ENCODE results near the gene DNAH2. TPM values are rescaled to one million over a fixed set of nuclear protein-coding genes. Genes with fewer than 3 reads are reported as not detected.
A peak's percentile ranks its signal among the peaks of the same experiment; 100 is the strongest.

Gene DNAH2
- total and polyA plus RNA-seq, 2 of the 13 experiments (the other 11 are each of a cell fraction or from before 2014, with no cell fraction given) = not detected

DNA sequence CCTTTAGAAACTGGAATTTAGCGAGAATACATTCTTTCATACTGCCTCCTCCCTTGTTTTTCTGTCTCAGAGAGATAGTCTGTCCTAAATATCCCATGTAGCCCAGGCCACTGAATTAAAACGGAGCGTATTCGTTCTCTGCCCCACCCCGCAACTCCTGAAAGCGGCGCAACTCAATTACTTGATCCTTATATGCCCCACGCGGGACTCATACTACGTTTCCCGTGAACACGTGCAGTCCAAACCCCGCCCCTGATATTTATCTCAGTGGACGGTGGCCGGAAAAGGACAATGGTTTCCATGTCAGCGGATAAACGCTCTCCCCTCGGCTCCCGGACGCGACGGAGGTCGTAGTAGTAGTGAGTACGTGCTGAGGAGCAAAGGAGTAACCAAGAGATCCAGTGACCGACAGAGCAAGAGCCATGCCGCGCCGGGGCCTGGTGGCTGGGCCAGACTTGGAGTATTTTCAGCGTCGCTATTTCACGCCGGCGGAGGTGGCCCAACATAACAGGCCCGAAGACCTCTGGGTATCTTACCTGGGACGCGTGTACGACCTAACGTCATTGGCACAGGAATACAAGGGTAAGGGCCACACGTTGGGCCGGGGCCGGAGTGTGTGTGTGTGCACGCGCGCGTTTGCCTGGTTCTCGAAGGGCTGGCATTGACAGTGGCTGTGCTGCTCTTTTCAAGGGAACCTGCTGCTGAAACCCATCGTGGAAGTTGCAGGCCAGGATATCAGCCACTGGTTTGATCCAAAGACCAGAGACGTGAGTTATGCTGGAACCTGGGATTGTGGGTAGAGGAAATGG is 140.4 kb downstream of the DNAH2 start, which contains the start of gene CYB5D1 (continued):
- TF ChIP-seq, protein P1, sequence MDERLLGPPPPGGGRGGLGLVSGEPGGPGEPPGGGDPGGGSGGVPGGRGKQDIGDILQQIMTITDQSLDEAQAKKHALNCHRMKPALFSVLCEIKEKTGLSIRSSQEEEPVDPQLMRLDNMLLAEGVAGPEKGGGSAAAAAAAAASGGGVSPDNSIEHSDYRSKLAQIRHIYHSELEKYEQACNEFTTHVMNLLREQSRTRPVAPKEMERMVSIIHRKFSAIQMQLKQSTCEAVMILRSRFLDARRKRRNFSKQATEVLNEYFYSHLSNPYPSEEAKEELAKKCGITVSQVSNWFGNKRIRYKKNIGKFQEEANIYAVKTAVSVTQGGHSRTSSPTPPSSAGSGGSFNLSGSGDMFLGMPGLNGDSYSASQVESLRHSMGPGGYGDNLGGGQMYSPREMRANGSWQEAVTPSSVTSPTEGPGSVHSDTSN (CRISPR knock-in tag; IDR thresholded peaks at IDR 0.05) = no peak
- TF ChIP-seq, protein P2, sequence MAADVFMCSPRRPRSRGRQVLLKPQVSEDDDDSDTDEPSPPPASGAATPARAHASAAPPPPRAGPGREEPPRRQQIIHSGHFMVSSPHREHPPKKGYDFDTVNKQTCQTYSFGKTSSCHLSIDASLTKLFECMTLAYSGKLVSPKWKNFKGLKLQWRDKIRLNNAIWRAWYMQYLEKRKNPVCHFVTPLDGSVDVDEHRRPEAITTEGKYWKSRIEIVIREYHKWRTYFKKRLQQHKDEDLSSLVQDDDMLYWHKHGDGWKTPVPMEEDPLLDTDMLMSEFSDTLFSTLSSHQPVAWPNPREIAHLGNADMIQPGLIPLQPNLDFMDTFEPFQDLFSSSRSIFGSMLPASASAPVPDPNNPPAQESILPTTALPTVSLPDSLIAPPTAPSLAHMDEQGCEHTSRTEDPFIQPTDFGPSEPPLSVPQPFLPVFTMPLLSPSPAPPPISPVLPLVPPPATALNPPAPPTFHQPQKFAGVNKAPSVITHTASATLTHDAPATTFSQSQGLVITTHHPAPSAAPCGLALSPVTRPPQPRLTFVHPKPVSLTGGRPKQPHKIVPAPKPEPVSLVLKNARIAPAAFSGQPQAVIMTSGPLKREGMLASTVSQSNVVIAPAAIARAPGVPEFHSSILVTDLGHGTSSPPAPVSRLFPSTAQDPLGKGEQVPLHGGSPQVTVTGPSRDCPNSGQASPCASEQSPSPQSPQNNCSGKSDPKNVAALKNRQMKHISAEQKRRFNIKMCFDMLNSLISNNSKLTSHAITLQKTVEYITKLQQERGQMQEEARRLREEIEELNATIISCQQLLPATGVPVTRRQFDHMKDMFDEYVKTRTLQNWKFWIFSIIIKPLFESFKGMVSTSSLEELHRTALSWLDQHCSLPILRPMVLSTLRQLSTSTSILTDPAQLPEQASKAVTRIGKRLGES (CRISPR knock-in tag; IDR thresholded peaks at IDR 0.05; ENCODE audit: borderline replicate concordance) = no peak
- TF ChIP-seq, protein P3, sequence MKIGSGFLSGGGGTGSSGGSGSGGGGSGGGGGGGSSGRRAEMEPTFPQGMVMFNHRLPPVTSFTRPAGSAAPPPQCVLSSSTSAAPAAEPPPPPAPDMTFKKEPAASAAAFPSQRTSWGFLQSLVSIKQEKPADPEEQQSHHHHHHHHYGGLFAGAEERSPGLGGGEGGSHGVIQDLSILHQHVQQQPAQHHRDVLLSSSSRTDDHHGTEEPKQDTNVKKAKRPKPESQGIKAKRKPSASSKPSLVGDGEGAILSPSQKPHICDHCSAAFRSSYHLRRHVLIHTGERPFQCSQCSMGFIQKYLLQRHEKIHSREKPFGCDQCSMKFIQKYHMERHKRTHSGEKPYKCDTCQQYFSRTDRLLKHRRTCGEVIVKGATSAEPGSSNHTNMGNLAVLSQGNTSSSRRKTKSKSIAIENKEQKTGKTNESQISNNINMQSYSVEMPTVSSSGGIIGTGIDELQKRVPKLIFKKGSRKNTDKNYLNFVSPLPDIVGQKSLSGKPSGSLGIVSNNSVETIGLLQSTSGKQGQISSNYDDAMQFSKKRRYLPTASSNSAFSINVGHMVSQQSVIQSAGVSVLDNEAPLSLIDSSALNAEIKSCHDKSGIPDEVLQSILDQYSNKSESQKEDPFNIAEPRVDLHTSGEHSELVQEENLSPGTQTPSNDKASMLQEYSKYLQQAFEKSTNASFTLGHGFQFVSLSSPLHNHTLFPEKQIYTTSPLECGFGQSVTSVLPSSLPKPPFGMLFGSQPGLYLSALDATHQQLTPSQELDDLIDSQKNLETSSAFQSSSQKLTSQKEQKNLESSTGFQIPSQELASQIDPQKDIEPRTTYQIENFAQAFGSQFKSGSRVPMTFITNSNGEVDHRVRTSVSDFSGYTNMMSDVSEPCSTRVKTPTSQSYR (CRISPR knock-in tag; IDR thresholded peaks at IDR 0.05; ENCODE audit: borderline replicate concordance) = no peak
- TF ChIP-seq MTF2 (CRISPR knock-in tag; IDR thresholded peaks at IDR 0.05; ENCODE audit: borderline replicate concordance) (no peak), FOXC1 (CRISPR knock-in tag; IDR thresholded peaks at IDR 0.05; ENCODE audit: borderline replicate concordance) (0 out of 2 replicates have a peak, but pooled peaks have one; percentile 24), HDAC1 (CRISPR knock-in tag; IDR thresholded peaks at IDR 0.05) (peak; percentile 89), CAMTA2 (CRISPR knock-in tag; IDR thresholded peaks at IDR 0.05; ENCODE audit: borderline replicate concordance) (no peak), CENPX (CRISPR knock-in tag; IDR thresholded peaks at IDR 0.05) (no peak), GATAD2A (CRISPR knock-in tag; IDR thresholded peaks at IDR 0.05) (peak; percentile 39), HIVEP1 (CRISPR knock-in tag; IDR thresholded peaks at IDR 0.05) (no peak), TMF1 (CRISPR knock-in tag; IDR thresholded peaks at IDR 0.05; ENCODE audit: low read depth) (no peak; the same call in 1 of the 2 replicates), ATF7 (IDR thresholded peaks at IDR 0.05) (no peak), ATF7 (CRISPR knock-in tag; IDR thresholded peaks at IDR 0.05) (no peak), NFATC3 (CRISPR knock-in tag; IDR thresholded peaks at IDR 0.05) (no peak), TAF1 (CRISPR knock-in tag; IDR thresholded peaks at IDR 0.05) (peak; percentile 33)
- TF ChIP-seq, protein P4, sequence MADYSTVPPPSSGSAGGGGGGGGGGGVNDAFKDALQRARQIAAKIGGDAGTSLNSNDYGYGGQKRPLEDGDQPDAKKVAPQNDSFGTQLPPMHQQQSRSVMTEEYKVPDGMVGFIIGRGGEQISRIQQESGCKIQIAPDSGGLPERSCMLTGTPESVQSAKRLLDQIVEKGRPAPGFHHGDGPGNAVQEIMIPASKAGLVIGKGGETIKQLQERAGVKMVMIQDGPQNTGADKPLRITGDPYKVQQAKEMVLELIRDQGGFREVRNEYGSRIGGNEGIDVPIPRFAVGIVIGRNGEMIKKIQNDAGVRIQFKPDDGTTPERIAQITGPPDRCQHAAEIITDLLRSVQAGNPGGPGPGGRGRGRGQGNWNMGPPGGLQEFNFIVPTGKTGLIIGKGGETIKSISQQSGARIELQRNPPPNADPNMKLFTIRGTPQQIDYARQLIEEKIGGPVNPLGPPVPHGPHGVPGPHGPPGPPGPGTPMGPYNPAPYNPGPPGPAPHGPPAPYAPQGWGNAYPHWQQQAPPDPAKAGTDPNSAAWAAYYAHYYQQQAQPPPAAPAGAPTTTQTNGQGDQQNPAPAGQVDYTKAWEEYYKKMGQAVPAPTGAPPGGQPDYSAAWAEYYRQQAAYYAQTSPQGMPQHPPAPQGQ (CRISPR knock-in tag; IDR thresholded peaks at IDR 0.05; ENCODE audit: borderline replicate concordance) = no peak
- TF ChIP-seq, protein P5, sequence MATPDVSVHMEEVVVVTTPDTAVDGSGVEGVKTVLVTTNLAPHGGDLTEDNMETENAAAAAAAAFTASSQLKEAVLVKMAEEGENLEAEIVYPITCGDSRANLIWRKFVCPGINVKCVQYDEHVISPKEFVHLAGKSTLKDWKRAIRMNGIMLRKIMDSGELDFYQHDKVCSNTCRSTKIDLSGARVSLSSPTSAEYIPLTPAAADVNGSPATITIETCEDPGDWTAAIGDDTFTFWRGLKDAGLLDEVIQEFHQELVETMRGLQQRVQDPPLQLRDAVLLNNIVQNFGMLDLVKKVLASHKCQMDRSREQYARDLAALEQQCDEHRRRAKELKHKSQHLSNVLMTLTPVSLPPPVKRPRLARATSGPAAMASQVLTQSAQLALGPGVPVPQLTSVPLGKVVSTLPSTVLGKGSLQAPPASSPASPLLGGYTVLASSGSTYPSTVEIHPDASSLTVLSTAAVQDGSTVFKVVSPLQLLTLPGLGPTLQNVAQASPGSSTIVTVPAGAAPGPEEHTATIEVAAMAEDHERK (CRISPR knock-in tag; IDR thresholded peaks at IDR 0.05; ENCODE audit: low read depth) = no peak
- TF ChIP-seq, protein P6, sequence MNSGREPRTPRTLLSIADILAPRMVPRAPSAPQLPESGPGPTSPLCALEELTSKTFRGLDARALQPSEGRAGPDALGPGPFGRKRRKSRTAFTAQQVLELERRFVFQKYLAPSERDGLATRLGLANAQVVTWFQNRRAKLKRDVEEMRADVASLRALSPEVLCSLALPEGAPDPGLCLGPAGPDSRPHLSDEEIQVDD (CRISPR knock-in tag; IDR thresholded peaks at IDR 0.05; ENCODE audit: borderline replicate concordance) = no peak
